Astrocyte of the cerebellum (primary cell): Measurements from ENCODE around the gene ALDH1A2.

Source experiments
- DNase-seq: peaks from one replicate; pipeline ENCODE4 v3.0.0-alpha.2; 2011; ENCODE audit warnings: low read depth
- H3K4me3 ChIP-seq: 2 replicates; pipeline ENCODE4 v1.5.1; 2011; ENCODE audit warnings: mild to moderate bottlenecking, low read depth, low read length, moderate library complexity
- in situ Hi-C: cut with HindIII; loops from 2 replicates; pipeline ENCODE4 v1.10.0; 2017; ENCODE audit warnings: low sequenced_read_pairs
- TF ChIP-seq, protein P1 (sequence below): IDR thresholded peaks from 2 replicates; pipeline ENCODE4 v1.5.1; 2012; ENCODE audit warnings: low read length, low read depth, moderate library complexity, mild to moderate bottlenecking; ENCODE audit errors: missing control alignments

Gene ALDH1A2

DNA sequence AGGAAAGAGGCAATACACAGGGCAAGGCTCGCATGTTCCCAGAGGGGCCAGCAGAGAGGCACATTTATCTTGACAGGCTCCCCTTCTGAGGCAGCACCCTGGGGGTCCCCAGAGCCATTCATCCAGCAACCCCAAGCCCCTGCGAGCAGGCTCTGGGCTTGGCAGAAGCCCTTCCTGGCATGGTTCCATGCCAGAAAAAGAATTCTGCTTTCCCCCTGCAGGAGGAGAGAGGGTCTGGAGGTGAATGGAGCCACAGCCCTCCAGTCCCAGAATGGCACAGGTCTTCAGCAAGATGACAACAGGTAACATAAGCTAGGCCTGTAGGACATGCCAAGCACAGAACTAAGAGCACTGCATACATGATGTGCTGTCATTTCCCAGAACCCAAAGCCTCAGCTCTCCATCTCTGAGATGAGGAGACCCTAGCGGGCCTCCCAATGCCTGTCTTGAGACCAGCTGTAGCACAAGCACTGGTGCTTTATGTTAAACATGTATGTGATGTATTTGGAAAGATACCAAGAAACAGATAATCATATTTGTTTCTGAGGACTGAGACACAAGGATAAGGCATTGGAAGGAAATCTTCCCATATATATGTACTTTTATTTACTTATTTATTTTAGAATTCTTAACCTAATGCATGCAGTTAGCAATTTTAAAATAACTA, 121.6 kb downstream of the ALDH1A2 start:
- no peak overlapping the region for H3K4me3 ChIP-seq
- in situ Hi-C loops: no loop called here
- TF ChIP-seq, protein P1, sequence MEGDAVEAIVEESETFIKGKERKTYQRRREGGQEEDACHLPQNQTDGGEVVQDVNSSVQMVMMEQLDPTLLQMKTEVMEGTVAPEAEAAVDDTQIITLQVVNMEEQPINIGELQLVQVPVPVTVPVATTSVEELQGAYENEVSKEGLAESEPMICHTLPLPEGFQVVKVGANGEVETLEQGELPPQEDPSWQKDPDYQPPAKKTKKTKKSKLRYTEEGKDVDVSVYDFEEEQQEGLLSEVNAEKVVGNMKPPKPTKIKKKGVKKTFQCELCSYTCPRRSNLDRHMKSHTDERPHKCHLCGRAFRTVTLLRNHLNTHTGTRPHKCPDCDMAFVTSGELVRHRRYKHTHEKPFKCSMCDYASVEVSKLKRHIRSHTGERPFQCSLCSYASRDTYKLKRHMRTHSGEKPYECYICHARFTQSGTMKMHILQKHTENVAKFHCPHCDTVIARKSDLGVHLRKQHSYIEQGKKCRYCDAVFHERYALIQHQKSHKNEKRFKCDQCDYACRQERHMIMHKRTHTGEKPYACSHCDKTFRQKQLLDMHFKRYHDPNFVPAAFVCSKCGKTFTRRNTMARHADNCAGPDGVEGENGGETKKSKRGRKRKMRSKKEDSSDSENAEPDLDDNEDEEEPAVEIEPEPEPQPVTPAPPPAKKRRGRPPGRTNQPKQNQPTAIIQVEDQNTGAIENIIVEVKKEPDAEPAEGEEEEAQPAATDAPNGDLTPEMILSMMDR: no peak
- DNase-seq: no peak

DNA sequence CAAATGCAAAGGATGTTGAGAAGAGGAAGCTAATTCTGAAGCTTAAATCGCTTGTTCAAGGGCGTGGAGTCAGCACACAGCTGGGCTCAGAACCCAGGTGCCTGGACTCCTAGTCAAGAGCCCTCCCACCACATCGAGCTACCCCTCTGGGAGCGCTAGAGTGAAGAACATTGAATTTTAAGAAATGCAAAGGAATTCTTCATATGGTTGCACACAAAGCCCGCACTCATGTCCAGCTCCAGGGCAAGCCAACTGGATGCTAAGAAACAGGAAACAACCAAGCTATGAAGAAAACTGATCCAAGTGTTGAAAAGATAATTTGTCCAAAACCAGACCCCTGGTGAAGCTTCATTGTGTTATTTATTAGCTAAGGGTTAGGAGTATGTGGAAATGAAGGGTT, 122.3 kb downstream of the ALDH1A2 start:
- no peak for DNase-seq
- no peak overlapping the region for H3K4me3 ChIP-seq
- in situ Hi-C loops: no loop called here
- TF ChIP-seq, protein P1: no peak

DNA sequence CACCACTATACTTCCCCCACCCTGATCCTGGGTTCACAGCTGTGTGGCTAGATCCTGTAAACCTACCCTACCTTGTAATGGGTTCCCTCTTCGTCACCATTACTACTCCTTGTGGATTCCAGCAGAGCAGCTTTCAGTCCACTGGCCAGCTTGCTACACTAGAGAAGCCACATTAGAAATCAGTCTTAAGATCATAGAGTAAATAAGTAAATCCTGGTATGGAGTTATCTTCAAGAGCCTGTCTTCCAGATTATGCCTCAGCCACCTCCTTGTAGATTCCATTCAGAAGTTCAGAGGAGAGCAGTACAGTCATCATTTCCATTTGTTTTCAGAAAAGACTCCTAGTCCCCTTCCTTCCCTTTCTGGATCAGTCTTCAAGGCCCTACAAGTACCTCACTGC, 123.7 kb downstream of the ALDH1A2 start:
- no peak overlapping the region for H3K4me3 ChIP-seq
- no peak for DNase-seq
- in situ Hi-C loops: no loop called here
- TF ChIP-seq, protein P1: no peak

DNA sequence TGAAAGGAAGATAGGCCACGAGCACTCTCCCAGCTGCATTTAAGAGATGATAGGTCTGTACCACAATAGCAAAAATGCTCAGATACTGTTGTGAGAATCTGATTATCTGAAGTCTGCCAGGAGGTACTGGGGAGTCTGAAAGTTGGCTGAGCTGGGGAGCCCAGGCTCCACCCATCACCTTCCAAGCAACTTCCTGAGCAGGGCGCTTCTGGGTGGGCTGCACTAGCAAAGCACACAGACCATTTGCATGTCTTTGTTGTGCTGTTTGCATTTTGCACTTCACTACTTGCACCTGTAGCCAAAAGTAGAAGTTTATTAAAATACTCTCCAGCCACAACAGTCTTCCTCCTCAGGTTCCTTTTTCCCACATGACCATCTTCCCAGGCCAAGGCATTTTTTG, 133.2 kb downstream of the ALDH1A2 start:
- in situ Hi-C loops: no loop called here
- TF ChIP-seq, protein P1: no peak
- no peak overlapping the region for H3K4me3 ChIP-seq
- no peak for DNase-seq

DNA sequence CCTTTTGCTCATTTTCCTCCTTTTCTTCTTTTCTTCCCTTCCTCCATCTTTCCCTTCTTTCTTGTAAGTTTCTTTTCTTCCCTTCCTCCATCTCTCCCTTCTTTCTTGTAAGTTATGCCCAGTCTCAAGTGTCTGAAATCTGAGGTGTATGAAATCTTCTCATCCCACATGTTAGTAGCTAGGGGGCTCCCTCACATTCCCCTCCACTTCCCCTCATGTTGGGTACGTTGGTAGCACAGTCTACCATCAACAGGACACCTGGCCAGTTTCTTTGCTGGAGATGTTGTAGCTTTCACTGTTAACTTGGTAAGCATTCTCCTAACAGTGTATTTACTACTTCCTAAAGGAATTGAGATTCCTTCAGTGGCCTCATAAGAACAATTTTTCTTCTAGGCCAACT, 133.9 kb downstream of the ALDH1A2 start:
- TF ChIP-seq, protein P1: no peak
- H3K4me3 ChIP-seq: no peak overlapping the region
- in situ Hi-C loops: no loop called here
- DNase-seq: no peak

DNA sequence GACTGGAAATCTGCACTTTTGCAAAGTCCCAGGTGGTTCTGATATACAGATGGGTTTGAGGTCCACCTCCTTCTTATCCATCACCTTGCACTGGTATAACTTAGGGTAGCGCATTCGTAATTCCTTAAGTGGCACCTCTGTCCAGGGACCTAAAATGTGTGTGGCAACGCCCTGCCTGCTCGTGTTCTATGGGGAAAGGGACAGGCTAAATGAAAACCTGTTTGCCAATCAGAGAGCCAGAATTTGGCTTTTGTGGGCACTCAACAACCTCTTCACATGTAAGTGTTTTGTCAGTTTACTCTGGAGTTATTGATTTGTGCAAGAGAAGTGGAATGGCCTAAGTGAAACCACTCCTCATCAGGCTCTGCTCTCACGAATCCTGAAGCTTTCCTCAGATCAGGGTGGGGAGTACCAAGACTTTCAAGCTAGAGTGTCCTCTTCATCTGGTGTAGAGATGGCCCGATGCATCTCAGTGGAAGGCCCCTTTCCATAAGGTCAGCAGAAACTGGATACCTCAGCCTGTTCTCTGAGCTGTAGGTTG, 138.3 kb downstream of the ALDH1A2 start:
- DNase-seq: no peak
- in situ Hi-C loops: no loop called here
- TF ChIP-seq, protein P1: no peak
- no peak overlapping the region for H3K4me3 ChIP-seq
